HEK293 (cell line): ENCODE results near the gene LHFPL5.

Experiments used
- EGR2 ChIP-seq: fragments of 450-650 bp; formaldehyde crosslinking; IDR thresholded peaks from 2 replicates; pipeline ENCODE4 v1.5.1; 2016; ENCODE audit warnings: low read depth, missing biosample characterization, missing genetic modification characterization
- HOXC10 ChIP-seq: sonication (generic); formaldehyde crosslinking; IDR thresholded peaks from 2 replicates; pipeline ENCODE4 v1.8.1; 2023; ENCODE audit warnings: mild to moderate bottlenecking, missing genetic modification reagents
- KLF1 ChIP-seq: fragments of 450-650 bp; formaldehyde crosslinking; IDR thresholded peaks from 2 replicates; pipeline ENCODE4 v1.5.1; 2016; ENCODE audit warnings: missing biosample characterization, missing genetic modification characterization
- REPIN1 ChIP-seq: fragments of 450-650 bp; formaldehyde crosslinking; IDR thresholded peaks from 2 replicates; pipeline ENCODE4 v1.5.1; 2017; ENCODE audit warnings: missing biosample characterization, missing genetic modification characterization, low read depth
- YY1 ChIP-seq: fragments of 450-650 bp; formaldehyde crosslinking; IDR thresholded peaks from 2 replicates; pipeline ENCODE4 v1.5.1; 2018; ENCODE audit warnings: missing biosample characterization, missing genetic modification characterization
- ZBTB1 ChIP-seq: fragments of 450-650 bp; formaldehyde crosslinking; IDR thresholded peaks from 2 replicates; pipeline ENCODE4 v1.5.1; 2016; ENCODE audit warnings: missing biosample characterization, missing genetic modification characterization
- ZBTB20 ChIP-seq: fragments of 450-650 bp; formaldehyde crosslinking; IDR thresholded peaks from 2 replicates; pipeline ENCODE4 v1.5.1; 2016; ENCODE audit warnings: missing biosample characterization, missing genetic modification characterization
- ZEB2 ChIP-seq: fragments of 450-650 bp; formaldehyde crosslinking; IDR thresholded peaks from 2 replicates; pipeline ENCODE4 v1.5.1; 2016; ENCODE audit warnings: missing biosample characterization, missing genetic modification characterization
- ZFHX2 ChIP-seq: fragments of 450-650 bp; formaldehyde crosslinking; conservative IDR thresholded peaks from 2 replicates; pipeline ENCODE4 v1.5.1; 2016; ENCODE audit warnings: missing biosample characterization, missing genetic modification characterization
- ZNF157 ChIP-seq: fragments of 450-650 bp; formaldehyde crosslinking; IDR thresholded peaks from 2 replicates; pipeline ENCODE4 v1.5.1; 2016; ENCODE audit warnings: missing biosample characterization, missing genetic modification characterization
- ZNF16 ChIP-seq: fragments of 450-650 bp; formaldehyde crosslinking; IDR thresholded peaks from 2 replicates; pipeline ENCODE4 v1.5.1; 2016; ENCODE audit warnings: low read depth, missing biosample characterization, missing genetic modification characterization
- ZNF184 ChIP-seq: fragments of 450-650 bp; IDR thresholded peaks from 2 replicates; pipeline ENCODE4 v1.5.1; 2018; ENCODE audit warnings: missing biosample characterization, mild to moderate bottlenecking, missing genetic modification characterization
- ZNF239 ChIP-seq: fragments of 450-650 bp; formaldehyde crosslinking; IDR thresholded peaks from 2 replicates; pipeline ENCODE4 v1.5.1; 2016; ENCODE audit warnings: missing biosample characterization, missing genetic modification characterization
- ZNF24 ChIP-seq: fragments of 450-650 bp; formaldehyde crosslinking; IDR thresholded peaks from 2 replicates; pipeline ENCODE4 v1.5.1; 2016; ENCODE audit warnings: missing biosample characterization, missing genetic modification characterization
- ZNF280C ChIP-seq: fragments of 450-650 bp; formaldehyde crosslinking; IDR thresholded peaks from 2 replicates; pipeline ENCODE4 v1.5.1; 2016; ENCODE audit warnings: missing biosample characterization, missing genetic modification characterization
- ZNF366 ChIP-seq: fragments of 450-650 bp; formaldehyde crosslinking; conservative IDR thresholded peaks from 2 replicates; pipeline ENCODE4 v1.5.1; 2016; ENCODE audit warnings: missing biosample characterization, missing genetic modification characterization
- ZNF426 ChIP-seq: fragments of 450-650 bp; formaldehyde crosslinking; IDR thresholded peaks from 2 replicates; pipeline ENCODE4 v1.5.1; 2017; ENCODE audit warnings: missing biosample characterization, missing genetic modification characterization, mild to moderate bottlenecking, inconsistent platforms, moderate library complexity
- ZNF473 ChIP-seq: fragments of 450-650 bp; formaldehyde crosslinking; IDR thresholded peaks from 2 replicates; pipeline ENCODE4 v1.5.1; 2017; ENCODE audit warnings: missing biosample characterization, missing genetic modification characterization
- ZNF544 ChIP-seq: fragments of 450-650 bp; formaldehyde crosslinking; IDR thresholded peaks from 2 replicates; pipeline ENCODE4 v1.5.0; 2017; ENCODE audit warnings: missing biosample characterization, missing genetic modification characterization
- ZNF549 ChIP-seq: fragments of 450-650 bp; IDR thresholded peaks from 2 replicates; pipeline ENCODE4 v1.5.1; 2018; ENCODE audit warnings: missing biosample characterization, missing genetic modification characterization, mild to moderate bottlenecking, inconsistent platforms, moderate library complexity
- ZNF791 ChIP-seq: fragments of 450-650 bp; formaldehyde crosslinking; IDR thresholded peaks from 2 replicates; pipeline ENCODE4 v1.5.1; 2016; ENCODE audit warnings: missing biosample characterization, missing genetic modification characterization
- ZNF792 ChIP-seq: fragments of 450-650 bp; formaldehyde crosslinking; IDR thresholded peaks from 2 replicates; pipeline ENCODE4 v1.5.1; 2016; ENCODE audit warnings: missing biosample characterization, missing genetic modification characterization
- ZSCAN30 ChIP-seq: fragments of 450-650 bp; IDR thresholded peaks from 2 replicates; pipeline ENCODE4 v1.5.1; 2018; ENCODE audit warnings: missing biosample characterization, mild to moderate bottlenecking, missing genetic modification characterization, moderate library complexity
- TF ChIP-seq, protein P1 (sequence below): fragments of 450-650 bp; formaldehyde crosslinking; IDR thresholded peaks from 2 replicates; pipeline ENCODE4 v1.5.1; 2016; ENCODE audit warnings: missing biosample characterization, missing genetic modification characterization
- TF ChIP-seq, protein P2 (sequence below): fragments of 450-650 bp; formaldehyde crosslinking; IDR thresholded peaks from 2 replicates; pipeline ENCODE4 v1.5.1; 2016; ENCODE audit warnings: missing biosample characterization, missing genetic modification characterization, low read depth
- TF ChIP-seq, protein P3 (sequence below): fragments of 450-650 bp; formaldehyde crosslinking; IDR thresholded peaks from 2 replicates; pipeline ENCODE4 v1.5.1; 2016; ENCODE audit warnings: missing biosample characterization, missing genetic modification characterization
- TF ChIP-seq, protein P4 (sequence below): fragments of 450-650 bp; formaldehyde crosslinking; IDR thresholded peaks from 2 replicates; pipeline ENCODE4 v1.5.1; 2017; ENCODE audit warnings: missing biosample characterization, missing genetic modification characterization

LHFPL5 gene

DNA sequence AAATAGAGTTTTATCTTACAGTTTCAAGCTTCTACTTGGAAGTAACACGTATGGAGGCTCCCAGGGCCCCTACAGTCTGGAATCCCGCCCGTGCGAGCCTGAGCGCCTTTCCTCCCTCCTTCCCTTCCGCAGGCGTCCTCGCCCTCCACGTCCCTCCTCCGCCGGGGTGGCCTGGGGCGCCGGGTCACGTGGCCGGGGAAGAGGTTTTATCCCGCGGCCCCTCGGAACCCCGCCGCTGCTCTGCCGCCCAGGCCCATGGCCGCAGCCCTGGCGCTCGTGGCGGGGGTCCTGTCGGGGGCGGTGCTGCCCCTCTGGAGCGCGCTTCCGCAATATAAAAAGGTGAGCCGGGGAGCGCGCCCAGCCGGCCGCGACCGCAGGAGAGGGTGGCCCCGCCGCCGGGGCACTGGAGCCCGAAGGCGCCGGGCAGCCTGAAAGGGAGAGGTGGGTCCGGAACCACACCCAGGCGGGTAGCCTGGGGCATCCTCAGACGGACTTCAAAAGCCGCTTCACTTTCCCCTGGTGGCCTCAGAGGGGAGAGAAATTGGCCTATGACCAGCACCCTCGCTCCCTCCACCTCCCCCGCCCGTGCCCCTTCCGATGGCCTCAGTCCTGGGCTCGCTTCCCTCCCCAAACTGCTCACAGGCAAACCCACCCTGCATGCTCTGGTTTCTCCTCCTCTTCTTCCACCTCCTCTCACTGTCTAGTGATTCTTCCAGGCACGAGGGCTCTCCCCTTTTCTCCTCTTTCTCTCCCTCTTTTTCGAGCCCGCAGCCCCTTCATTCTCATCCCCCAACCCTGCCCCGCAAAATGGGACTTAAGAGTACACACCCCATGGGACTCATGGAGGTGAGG, 28.6 kb upstream of the LHFPL5 start, which contains the start of gene CLPSL2 (continued):
- TF ChIP-seq ZNF791 (tag by site-specific recombination): no peak
- no peak for TF ChIP-seq ZNF792 (tag by site-specific recombination)
- peak; percentile 86 for TF ChIP-seq ZBTB20
- TF ChIP-seq ZEB2 (tag by site-specific recombination): 0 out of 2 replicates have a peak, but pooled peaks have one; percentile 23
- TF ChIP-seq, protein P1, sequence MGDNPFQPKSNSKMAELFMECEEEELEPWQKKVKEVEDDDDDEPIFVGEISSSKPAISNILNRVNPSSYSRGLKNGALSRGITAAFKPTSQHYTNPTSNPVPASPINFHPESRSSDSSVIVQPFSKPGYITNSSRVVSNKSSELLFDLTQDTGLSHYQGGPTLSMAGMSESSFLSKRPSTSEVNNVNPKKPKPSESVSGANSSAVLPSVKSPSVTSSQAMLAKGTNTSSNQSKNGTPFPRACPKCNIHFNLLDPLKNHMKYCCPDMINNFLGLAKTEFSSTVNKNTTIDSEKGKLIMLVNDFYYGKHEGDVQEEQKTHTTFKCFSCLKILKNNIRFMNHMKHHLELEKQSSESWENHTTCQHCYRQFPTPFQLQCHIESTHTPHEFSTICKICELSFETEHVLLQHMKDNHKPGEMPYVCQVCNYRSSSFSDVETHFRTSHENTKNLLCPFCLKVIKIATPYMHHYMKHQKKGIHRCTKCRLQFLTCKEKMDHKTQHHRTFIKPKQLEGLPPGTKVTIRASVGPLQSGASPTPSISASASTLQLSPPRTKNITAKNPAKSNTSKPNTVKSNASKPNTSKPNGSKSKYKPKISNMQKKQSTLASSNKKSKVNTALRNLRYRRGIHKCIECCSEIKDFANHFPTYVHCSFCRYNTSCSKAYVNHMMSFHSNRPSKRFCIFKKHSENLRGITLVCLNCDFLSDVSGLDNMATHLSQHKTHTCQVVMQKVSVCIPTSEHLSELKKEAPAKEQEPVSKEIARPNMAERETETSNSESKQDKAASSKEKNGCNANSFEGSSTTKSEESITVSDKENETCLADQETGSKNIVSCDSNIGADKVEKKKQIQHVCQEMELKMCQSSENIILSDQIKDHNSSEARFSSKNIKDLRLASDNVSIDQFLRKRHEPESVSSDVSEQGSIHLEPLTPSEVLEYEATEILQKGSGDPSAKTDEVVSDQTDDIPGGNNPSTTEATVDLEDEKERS (tag by site-specific recombination): no peak
- peak; percentile 92 for TF ChIP-seq ZSCAN30 (tag by site-specific recombination)
- no peak for TF ChIP-seq ZNF473 (tag by site-specific recombination)
- TF ChIP-seq, protein P2, sequence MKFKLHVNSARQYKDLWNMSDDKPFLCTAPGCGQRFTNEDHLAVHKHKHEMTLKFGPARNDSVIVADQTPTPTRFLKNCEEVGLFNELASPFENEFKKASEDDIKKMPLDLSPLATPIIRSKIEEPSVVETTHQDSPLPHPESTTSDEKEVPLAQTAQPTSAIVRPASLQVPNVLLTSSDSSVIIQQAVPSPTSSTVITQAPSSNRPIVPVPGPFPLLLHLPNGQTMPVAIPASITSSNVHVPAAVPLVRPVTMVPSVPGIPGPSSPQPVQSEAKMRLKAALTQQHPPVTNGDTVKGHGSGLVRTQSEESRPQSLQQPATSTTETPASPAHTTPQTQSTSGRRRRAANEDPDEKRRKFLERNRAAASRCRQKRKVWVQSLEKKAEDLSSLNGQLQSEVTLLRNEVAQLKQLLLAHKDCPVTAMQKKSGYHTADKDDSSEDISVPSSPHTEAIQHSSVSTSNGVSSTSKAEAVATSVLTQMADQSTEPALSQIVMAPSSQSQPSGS (tag by site-specific recombination): no peak
- no peak for TF ChIP-seq ZNF157
- peak; percentile 83 for TF ChIP-seq ZNF366
- TF ChIP-seq, protein P3, sequence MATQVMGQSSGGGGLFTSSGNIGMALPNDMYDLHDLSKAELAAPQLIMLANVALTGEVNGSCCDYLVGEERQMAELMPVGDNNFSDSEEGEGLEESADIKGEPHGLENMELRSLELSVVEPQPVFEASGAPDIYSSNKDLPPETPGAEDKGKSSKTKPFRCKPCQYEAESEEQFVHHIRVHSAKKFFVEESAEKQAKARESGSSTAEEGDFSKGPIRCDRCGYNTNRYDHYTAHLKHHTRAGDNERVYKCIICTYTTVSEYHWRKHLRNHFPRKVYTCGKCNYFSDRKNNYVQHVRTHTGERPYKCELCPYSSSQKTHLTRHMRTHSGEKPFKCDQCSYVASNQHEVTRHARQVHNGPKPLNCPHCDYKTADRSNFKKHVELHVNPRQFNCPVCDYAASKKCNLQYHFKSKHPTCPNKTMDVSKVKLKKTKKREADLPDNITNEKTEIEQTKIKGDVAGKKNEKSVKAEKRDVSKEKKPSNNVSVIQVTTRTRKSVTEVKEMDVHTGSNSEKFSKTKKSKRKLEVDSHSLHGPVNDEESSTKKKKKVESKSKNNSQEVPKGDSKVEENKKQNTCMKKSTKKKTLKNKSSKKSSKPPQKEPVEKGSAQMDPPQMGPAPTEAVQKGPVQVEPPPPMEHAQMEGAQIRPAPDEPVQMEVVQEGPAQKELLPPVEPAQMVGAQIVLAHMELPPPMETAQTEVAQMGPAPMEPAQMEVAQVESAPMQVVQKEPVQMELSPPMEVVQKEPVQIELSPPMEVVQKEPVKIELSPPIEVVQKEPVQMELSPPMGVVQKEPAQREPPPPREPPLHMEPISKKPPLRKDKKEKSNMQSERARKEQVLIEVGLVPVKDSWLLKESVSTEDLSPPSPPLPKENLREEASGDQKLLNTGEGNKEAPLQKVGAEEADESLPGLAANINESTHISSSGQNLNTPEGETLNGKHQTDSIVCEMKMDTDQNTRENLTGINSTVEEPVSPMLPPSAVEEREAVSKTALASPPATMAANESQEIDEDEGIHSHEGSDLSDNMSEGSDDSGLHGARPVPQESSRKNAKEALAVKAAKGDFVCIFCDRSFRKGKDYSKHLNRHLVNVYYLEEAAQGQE (tag by site-specific recombination): no peak
- TF ChIP-seq ZNF549 (tag by site-specific recombination): no peak
- no peak for TF ChIP-seq ZBTB1
- no peak for TF ChIP-seq ZNF544 (tag by site-specific recombination)
- no peak for TF ChIP-seq ZNF239 (tag by site-specific recombination)
- TF ChIP-seq ZNF426 (tag by site-specific recombination): no peak
- TF ChIP-seq EGR2 (tag by site-specific recombination): no peak; the same call in 1 of the 2 replicates
- peak; percentile 68 for TF ChIP-seq KLF1 (tag by site-specific recombination)
- TF ChIP-seq, protein P4, sequence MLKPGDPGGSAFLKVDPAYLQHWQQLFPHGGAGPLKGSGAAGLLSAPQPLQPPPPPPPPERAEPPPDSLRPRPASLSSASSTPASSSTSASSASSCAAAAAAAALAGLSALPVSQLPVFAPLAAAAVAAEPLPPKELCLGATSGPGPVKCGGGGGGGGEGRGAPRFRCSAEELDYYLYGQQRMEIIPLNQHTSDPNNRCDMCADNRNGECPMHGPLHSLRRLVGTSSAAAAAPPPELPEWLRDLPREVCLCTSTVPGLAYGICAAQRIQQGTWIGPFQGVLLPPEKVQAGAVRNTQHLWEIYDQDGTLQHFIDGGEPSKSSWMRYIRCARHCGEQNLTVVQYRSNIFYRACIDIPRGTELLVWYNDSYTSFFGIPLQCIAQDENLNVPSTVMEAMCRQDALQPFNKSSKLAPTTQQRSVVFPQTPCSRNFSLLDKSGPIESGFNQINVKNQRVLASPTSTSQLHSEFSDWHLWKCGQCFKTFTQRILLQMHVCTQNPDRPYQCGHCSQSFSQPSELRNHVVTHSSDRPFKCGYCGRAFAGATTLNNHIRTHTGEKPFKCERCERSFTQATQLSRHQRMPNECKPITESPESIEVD (tag by site-specific recombination): no peak
- TF ChIP-seq HOXC10 (CRISPR knock-in tag): no peak
- TF ChIP-seq ZNF280C (tag by site-specific recombination): no peak
- no peak for TF ChIP-seq ZNF16
- no peak for TF ChIP-seq ZNF184 (tag by site-specific recombination)
- TF ChIP-seq YY1 (tag by site-specific recombination): peak; percentile 31; the same call in 1 of the 2 replicates
- no peak for TF ChIP-seq ZNF24 (tag by site-specific recombination)
- TF ChIP-seq REPIN1: no peak
- peak; percentile 57 for TF ChIP-seq ZFHX2 (tag by site-specific recombination)
- TF ChIP-seq, all 188 proteins: peak for 29
